ENCODE measurements around the gene GDI2.

DNA sequence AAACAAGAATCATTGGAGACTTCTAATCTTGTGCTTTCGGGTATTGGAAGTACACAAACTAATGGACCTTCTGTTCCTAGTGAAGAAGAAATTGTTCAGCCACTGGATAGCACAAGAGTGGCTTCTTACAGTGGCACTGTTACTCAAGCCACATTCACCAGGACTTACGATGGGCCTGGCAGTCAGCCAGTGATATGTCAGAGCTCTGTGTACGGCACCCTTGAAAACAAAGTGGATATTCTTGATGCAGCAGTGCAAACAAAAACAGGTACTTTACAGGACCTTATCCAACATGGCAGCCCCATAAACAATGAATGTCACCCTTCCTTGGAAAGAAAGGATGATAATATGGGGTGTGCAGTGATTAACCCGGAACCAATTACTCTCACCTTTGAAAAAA is 67.0 kb downstream of the GDI2 start:
- TF ChIP-seq, protein P1, sequence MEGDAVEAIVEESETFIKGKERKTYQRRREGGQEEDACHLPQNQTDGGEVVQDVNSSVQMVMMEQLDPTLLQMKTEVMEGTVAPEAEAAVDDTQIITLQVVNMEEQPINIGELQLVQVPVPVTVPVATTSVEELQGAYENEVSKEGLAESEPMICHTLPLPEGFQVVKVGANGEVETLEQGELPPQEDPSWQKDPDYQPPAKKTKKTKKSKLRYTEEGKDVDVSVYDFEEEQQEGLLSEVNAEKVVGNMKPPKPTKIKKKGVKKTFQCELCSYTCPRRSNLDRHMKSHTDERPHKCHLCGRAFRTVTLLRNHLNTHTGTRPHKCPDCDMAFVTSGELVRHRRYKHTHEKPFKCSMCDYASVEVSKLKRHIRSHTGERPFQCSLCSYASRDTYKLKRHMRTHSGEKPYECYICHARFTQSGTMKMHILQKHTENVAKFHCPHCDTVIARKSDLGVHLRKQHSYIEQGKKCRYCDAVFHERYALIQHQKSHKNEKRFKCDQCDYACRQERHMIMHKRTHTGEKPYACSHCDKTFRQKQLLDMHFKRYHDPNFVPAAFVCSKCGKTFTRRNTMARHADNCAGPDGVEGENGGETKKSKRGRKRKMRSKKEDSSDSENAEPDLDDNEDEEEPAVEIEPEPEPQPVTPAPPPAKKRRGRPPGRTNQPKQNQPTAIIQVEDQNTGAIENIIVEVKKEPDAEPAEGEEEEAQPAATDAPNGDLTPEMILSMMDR (conservative IDR thresholded peaks at IDR 0.05; ENCODE audit: low read length) = no peak
- TF ChIP-seq EZH2phosphoT487 (IDR thresholded peaks at IDR 0.05; ENCODE audit: borderline replicate concordance, low read depth, low read length) = no peak

All from OCI-LY7 (cell line).